Measurements from ENCODE around the gene CNN1.
"Not testable (repeated sequence)": the region's sequence is repeated elsewhere in the genome, so short reads cannot be mapped to it uniquely, and the experiment has no call there.

The CNN1 gene

GRCh38 chr19:11599704-11600103 lies 61.1 kb downstream of the CNN1 start:
- DNase-seq (ENCODE audit: low read depth in 2 of 2) = not testable (repeated sequence)
